Subcutaneous abdominal adipose tissue (tissue), 5 donors: ENCODE data around the gene CRYL1.

Source experiments
- H3K27ac ChIP-seq: one replicate; pipeline ENCODE4 v1.7.0; 2013; ENCODE audit warnings: low read depth, mild to moderate bottlenecking, inconsistent platforms, low read length, moderate library complexity
- H3K27me3 ChIP-seq, 5 donors: one replicate each; pipeline ENCODE4 v1.7.0; 2013; ENCODE audit warnings: low read length in 5 of 5, inconsistent platforms in 1 of 5; ENCODE audit not compliant: control insufficient read depth in 5 of 5, insufficient read depth in 4 of 5
- H3K36me3 ChIP-seq, 5 donors: one replicate each; pipeline ENCODE4 v1.7.0; 2013; ENCODE audit warnings: low read length in 5 of 5; ENCODE audit not compliant: control insufficient read depth in 5 of 5, insufficient read depth in 5 of 5
- H3K4me1 ChIP-seq, 5 donors: one replicate each; pipeline ENCODE4 v1.7.0; 2013; ENCODE audit warnings: low read length in 5 of 5, mild to moderate bottlenecking in 3 of 5, moderate library complexity in 1 of 5; ENCODE audit not compliant: control insufficient read depth in 5 of 5, insufficient read depth in 5 of 5
- H3K4me3 ChIP-seq, 5 donors: one replicate each; pipeline ENCODE4 v1.7.0; 2013; ENCODE audit warnings: low read length in 5 of 5, low read depth in 1 of 5
- H3K9ac ChIP-seq, 5 donors: one replicate each; pipeline ENCODE4 v1.7.0; 2013; ENCODE audit warnings: low read length in 5 of 5, mild to moderate bottlenecking in 4 of 5, moderate library complexity in 3 of 5
- H3K9me3 ChIP-seq, 5 donors: one replicate each; pipeline ENCODE4 v1.7.0; 2013; ENCODE audit warnings: low read length in 5 of 5; ENCODE audit not compliant: control insufficient read depth in 5 of 5
- donor health status: healthy.
- donor health status: healthy.
- donor health status: healthy.
- donor health status: healthy.
- donor health status: healthy.

The CRYL1 gene

DNA sequence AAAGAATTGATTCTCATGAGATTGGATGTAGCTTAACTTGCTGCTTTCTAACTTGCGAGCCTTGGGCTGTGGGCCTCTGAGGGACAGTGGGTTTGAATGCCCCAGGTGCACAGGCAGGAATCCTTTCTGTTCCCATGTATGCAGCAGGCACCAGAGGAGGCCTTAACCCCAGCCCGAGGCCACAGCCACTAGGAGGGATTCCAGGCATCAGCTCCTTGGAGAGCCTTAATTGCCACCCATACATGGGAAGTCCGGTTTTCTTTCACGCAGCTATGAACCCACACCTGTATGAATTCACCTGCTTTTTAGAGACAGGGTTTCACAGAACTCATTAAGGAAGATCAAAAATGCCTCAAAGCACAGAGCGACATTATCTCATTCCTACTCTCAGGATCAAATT is 117.9 kb downstream of the CRYL1 start:
- no peak overlapping the region for H3K4me3 ChIP-seq
- no peak overlapping the region for H3K27ac ChIP-seq
- H3K9me3 ChIP-seq = no peaks in the 10 kb centered on the region
- H3K36me3 ChIP-seq = peaks cover 0 to 36% (median 18%) of the 10 kb centered on the region in 5 donors
- H3K27me3 ChIP-seq = no peaks in the 10 kb centered on the region
- no peaks in the 10 kb centered on the region for H3K4me1 ChIP-seq
- no peak overlapping the region for H3K9ac ChIP-seq

DNA sequence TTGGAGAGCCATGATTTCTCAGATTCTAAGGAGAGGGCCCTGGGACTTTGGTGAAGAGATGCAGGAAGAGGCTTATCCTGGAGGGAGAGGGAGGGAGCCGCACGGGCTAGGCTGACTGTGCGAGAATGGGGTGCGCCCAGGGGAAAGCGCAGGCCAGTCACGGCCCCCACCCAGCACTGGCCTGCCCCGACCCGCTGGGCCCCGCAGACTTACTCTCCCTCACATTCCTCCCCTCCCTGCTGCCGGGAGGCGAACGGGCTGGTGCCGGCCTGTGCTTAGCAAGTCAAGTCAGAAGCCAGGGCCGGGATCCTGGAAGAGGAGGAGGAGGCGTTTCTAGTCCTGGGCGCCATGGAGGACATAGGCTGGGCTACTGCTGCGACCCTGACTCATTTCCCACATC is 120.0 kb downstream of the CRYL1 start:
- Histone ChIP-seq H3K4me3 (no peak overlapping the region), H3K27me3 (no peaks in the 10 kb centered on the region), H3K4me1 (no peaks in the 10 kb centered on the region), H3K9ac (no peak overlapping the region), H3K27ac (no peak overlapping the region), H3K9me3 (no peaks in the 10 kb centered on the region), H3K36me3 (peaks cover 0 to 48% (median 21%) of the 10 kb centered on the region in 5 donors)

DNA sequence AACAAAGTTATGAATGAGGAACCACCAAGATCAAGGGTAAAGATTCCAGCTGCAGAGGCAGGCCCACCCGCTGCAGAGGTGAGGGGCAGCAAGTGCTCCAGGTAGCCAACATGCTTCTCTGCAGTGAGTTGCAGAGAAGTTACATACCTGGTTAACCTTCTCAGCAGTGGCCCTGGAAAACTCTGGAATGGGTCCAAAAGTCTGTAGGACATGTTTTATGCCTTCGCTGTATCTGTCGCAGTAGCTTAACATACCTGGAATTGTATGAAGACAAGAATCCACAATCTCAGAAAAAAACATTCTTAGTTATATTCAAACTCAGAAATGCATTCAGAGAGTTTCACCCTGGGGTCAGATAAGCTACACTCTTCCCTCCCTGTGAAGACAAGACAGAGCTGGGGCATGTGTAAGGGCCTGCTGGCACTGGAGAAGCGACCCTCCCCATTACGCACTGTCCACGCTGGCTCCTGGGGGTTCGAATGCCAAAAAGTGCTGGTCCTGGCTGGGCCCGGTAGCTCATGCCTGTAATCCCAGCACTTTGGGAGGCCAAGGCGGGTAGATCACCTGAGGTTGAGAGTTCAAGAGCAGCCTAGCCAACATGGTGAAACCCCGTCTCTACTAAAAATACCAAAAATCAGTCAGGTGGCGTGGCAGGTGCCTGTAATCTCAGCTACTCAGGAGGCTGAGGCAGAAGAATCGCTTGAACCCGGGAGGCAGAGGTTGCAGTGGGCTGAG is 121.0 kb downstream of the CRYL1 start:
- no peaks in the 10 kb centered on the region for H3K4me1 ChIP-seq
- H3K27me3 ChIP-seq = no peaks in the 10 kb centered on the region
- H3K36me3 ChIP-seq = peaks cover 0 to 48% (median 21%) of the 10 kb centered on the region in 5 donors
- H3K4me3 ChIP-seq = no peak overlapping the region
- H3K27ac ChIP-seq = no peak overlapping the region
- no peak overlapping the region for H3K9ac ChIP-seq
- H3K9me3 ChIP-seq = no peaks in the 10 kb centered on the region

DNA sequence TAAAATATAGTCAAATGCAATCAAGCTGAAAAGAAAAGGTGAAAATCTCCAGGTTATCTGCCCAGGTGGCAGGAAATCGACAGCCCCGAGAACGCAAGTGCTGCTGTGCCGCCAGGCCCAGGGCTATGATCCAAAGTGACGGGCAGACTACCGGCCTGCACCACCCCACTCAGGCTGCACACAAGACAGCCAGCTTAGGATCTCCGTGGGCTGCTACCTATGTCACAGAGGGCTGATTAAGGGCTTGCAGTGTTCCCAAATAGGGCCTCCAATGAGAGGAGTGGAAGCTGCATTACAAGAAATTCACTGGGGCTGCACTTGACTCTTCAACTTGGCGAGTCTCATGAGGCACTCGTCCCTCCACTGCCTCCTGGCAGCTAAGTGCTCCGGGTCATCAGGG is 121.8 kb downstream of the CRYL1 start:
- H3K9ac ChIP-seq = no peak overlapping the region
- no peaks in the 10 kb centered on the region for H3K4me1 ChIP-seq
- no peaks in the 10 kb centered on the region for H3K27me3 ChIP-seq
- H3K9me3 ChIP-seq = no peaks in the 10 kb centered on the region
- H3K27ac ChIP-seq = no peak overlapping the region
- peaks cover 0 to 48% (median 21%) of the 10 kb centered on the region in 5 donors for H3K36me3 ChIP-seq
- H3K4me3 ChIP-seq = no peak overlapping the region

DNA sequence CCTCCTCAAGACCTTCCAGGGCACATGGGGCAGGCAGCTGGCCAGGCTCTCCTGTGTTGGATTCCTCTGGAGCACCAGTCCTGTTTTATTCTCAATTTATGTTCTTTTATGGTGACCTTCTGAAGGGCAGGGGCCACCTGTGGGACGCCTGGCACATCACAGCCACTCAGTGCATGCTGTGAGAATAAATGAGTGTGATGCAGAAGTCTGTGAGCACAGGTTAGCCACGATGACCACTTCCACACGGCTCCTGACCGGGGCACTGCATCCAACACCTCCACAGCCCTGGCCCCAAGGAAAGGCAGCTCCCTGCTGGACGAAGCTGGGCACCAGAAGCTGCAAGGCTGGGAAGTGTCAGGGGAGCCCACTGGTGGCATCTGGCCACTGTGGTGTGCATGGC is 122.8 kb downstream of the CRYL1 start:
- Histone ChIP-seq H3K27ac (no peak overlapping the region), H3K27me3 (no peaks in the 10 kb centered on the region), H3K9ac (no peak overlapping the region), H3K9me3 (no peaks in the 10 kb centered on the region), H3K4me1 (no peaks in the 10 kb centered on the region), H3K4me3 (no peak overlapping the region), H3K36me3 (peaks cover 0 to 44% (median 21%) of the 10 kb centered on the region in 5 donors)

DNA sequence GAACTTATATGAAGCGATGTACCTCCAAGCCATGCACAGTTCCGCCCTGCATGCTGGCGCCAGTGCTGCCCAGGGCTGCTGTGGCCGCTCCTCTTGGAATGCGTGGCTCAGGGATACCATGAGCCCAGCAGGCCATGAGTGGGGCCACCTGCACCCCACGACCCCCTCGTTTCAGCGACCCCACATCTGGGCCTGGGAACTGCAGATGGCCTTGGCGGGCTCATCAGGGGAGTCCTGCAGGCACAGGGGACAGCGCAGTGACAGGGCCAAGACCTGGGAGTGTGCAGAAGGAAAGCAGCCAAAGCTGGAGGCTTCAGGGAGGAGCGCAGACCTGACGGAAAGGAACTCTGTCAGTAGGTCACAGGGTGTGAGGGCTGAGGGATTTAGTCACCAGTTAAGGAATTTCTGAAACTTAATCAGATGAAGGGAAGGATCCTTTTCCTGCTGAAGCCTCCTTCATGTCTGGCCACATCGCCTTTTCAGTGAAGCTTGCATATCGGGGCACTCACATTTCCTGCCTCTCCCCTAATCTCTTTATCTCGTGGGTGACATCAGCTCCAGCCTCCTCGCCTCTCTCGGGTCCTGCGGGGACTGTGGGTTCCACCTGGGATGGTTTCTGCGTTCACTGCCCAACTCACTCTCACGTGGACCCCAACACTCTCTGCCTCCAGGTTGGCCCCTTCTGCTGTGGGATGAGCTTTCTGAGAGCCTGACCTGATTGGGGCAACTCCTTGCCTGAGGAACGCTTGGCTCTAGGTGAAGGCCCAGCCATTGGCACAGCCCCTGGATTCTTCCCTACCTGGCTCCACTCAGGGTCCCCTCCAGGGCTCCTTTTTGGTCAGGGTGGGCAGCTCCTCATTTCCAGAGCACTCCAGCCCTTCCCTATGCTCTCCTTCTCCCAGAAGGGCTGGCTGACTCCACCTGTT is 123.5 kb downstream of the CRYL1 start:
- H3K36me3 ChIP-seq = peaks cover 0 to 39% (median 21%) of the 10 kb centered on the region in 5 donors
- no peaks in the 10 kb centered on the region for H3K27me3 ChIP-seq
- no peak overlapping the region for H3K4me3 ChIP-seq
- no peak overlapping the region for H3K27ac ChIP-seq
- H3K9ac ChIP-seq = no peak overlapping the region
- H3K4me1 ChIP-seq = no peaks in the 10 kb centered on the region
- H3K9me3 ChIP-seq = no peaks in the 10 kb centered on the region

DNA sequence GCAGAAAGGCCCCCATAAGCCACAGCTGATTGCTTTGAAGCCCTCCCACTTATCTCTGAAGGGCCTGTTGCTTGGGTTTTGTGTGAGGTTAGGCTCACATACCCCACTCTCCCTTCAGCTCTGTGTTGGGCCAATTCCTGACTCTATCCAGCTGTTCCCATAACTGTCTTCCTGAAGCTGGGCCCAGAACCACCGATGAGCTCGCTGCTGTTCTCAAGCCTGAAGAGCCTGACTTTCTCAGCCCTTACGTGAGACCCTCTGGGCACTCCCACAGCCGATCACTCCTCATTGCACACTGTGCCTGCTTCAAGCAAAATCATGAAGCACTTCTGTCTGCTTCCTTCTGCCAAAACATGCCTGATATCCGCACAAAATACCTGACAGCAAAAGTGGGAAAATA is 124.1 kb downstream of the CRYL1 start:
- H3K9ac ChIP-seq = no peak overlapping the region
- no peak overlapping the region for H3K27ac ChIP-seq

DNA sequence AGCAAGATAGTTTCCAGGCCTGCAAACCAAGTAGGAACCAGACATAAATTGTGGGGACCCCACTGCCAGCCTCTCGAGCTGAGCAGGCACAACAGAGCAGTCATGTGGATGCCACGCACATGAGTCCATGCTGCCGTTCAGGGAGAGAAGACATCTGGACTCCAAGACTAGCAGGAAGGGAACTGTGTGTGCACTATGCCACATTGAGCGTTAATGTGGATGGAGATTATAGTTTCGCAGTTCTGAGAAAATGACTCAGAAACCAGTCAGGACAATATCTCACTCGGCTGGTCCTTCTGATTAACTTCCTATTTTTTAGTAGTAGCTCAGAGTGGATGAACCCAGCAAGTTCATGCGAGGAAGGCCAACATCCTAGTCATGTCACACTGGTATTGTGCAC is 124.9 kb downstream of the CRYL1 start:
- Histone ChIP-seq H3K9me3 (no peaks in the 10 kb centered on the region), H3K27ac (no peak overlapping the region)

More for the DNA sequence above, 124.1 kb downstream of the CRYL1 start:
- no peaks in the 10 kb centered on the region for H3K4me1 ChIP-seq
- H3K27me3 ChIP-seq = no peaks in the 10 kb centered on the region
- no peak overlapping the region for H3K4me3 ChIP-seq
- peaks cover 0 to 39% (median 25%) of the 10 kb centered on the region in 5 donors for H3K36me3 ChIP-seq
- H3K9me3 ChIP-seq = no peaks in the 10 kb centered on the region

DNA sequence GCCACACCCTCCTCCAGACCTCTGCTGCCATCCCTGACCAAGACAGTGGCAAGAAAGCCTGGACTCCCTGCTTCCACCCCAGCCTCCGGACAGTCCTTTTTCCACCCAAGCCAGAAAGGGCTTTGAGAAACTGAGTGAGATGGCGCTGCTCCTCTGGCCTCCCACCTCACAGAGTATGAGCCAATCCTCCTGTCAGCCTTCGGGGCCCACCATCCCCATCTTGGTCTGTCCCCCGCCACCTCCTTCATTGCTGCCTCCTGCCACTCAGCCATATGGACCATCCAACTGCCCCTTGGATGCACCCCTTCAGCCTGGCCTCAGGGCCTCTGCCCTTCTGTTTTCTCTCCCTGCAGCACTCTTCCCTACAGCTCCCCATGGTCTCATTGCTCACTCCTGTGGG is 125.7 kb downstream of the CRYL1 start:
- Histone ChIP-seq H3K27me3 (no peaks in the 10 kb centered on the region), H3K4me3 (no peak overlapping the region), H3K9ac (no peak overlapping the region), H3K27ac (no peak overlapping the region), H3K36me3 (peaks cover 0 to 32% (median 21%) of the 10 kb centered on the region in 5 donors), H3K4me1 (no peaks in the 10 kb centered on the region), H3K9me3 (no peaks in the 10 kb centered on the region)

More for the DNA sequence above, 124.9 kb downstream of the CRYL1 start:
- no peaks in the 10 kb centered on the region for H3K4me1 ChIP-seq
- no peaks in the 10 kb centered on the region for H3K27me3 ChIP-seq
- H3K4me3 ChIP-seq = no peak overlapping the region
- H3K9ac ChIP-seq = no peak overlapping the region
- peaks cover 0 to 39% (median 25%) of the 10 kb centered on the region in 5 donors for H3K36me3 ChIP-seq

DNA sequence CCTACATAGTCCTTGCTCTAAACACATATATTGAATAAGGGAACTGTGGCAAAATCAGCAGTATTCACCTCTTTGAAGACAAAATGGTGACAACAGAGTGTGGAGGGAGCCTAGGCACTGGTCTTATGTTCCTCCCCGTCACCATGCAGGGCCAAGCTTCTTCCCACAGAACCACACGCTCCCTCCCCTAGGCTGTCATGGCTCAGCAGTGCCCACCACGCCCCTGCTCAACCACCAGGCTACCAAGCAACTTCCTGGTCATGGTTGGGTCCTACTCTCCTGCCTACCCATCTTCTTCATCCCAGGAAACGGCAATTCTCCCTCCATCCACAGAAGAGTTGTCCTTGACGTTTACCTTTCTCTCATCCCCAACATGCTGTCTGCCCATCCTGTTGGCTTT is 126.1 kb downstream of the CRYL1 start:
- H3K36me3 ChIP-seq = peaks cover 0 to 29% (median 20%) of the 10 kb centered on the region in 5 donors
- no peak overlapping the region for H3K27ac ChIP-seq
- no peaks in the 10 kb centered on the region for H3K4me1 ChIP-seq
- H3K9me3 ChIP-seq = no peaks in the 10 kb centered on the region
- H3K4me3 ChIP-seq = no peak overlapping the region
- no peaks in the 10 kb centered on the region for H3K27me3 ChIP-seq
- H3K9ac ChIP-seq = no peak overlapping the region
